Activated CD4-positive, CD25-positive, alpha-beta regulatory T cell treated with anti-CD3 and anti-CD28 coated beads, Interleukin-2, amount 50 U/mL, for 16 hours (primary cell): ENCODE results near the gene CCDC71.

Source experiments
- DNase-seq: peaks from one replicate; pipeline ENCODE4 v3.0.0-alpha.2; 2020; ENCODE audit warnings: low read depth, low spot score

Gene CCDC71

GRCh38 chr3:49131576-49131975 is 34.6 kb downstream of the CCDC71 start:
- no peak for DNase-seq

- DNase-seq: no peak
Observed at GRCh38 chr3:49131040-49131439, 35.1 kb downstream of the CCDC71 start.

GRCh38 chr3:49124991-49125670 is 41.0 kb downstream of the CCDC71 start:
- DNase-seq: no peak

GRCh38 chr3:49124203-49124602 is 41.9 kb downstream of the CCDC71 start:
- no peak for DNase-seq

GRCh38 chr3:49123687-49124086 is 42.4 kb downstream of the CCDC71 start:
- no peak for DNase-seq

- DNase-seq: no peak
Observed at GRCh38 chr3:49122886-49123545, 43.1 kb downstream of the CCDC71 start.

- no peak for DNase-seq
Observed at GRCh38 chr3:49122451-49122850, 43.7 kb downstream of the CCDC71 start.

GRCh38 chr3:49122022-49122421 is 44.1 kb downstream of the CCDC71 start:
- no peak for DNase-seq

GRCh38 chr3:49121132-49121736 is 44.9 kb downstream of the CCDC71 start:
- DNase-seq: no peak

- peak; percentile 89 for DNase-seq
Observed at GRCh38 chr3:49120438-49121131, 45.5 kb downstream of the CCDC71 start, which contains the start of gene USP19. Gene USP19 (minus strand): TSS chr3:49120823. CDS start chr3:49119145, 1,678 bp downstream.

- DNase-seq: no peak
Observed at GRCh38 chr3:49120096-49120437, 46.1 kb downstream of the CCDC71 start.

- DNase-seq: no peak
Observed at GRCh38 chr3:49119439-49119838, 46.7 kb downstream of the CCDC71 start.

- DNase-seq: no peak
Observed at GRCh38 chr3:49119036-49119435, 47.1 kb downstream of the CCDC71 start.
